ENCODE data around the gene SFSWAP. TPM values are rescaled to one million over a fixed set of nuclear protein-coding genes. Genes with fewer than 3 reads are reported as not detected.

SFSWAP gene
- total and polyA plus RNA-seq, 2 of the 8 experiments (the other 6 are each of a cell fraction or from before 2014, with no cell fraction given): 36.5 to 49.5 TPM

GRCh38 chr12:131710464-131711457 is at the start of gene SFSWAP (continued):
- TF ChIP-seq PHF8 (conservative IDR thresholded peaks at IDR 0.05; ENCODE audit: low read depth, low read length) (peak; percentile 82), POLR2A (IDR thresholded peaks at IDR 0.05; ENCODE audit: control extremely low read depth in 1 of 2, low read depth in 2 of 2, low read length in 2 of 2) (peak; percentile 47 to 54; a peak in 2 of 3 replicates), RNF2 (IDR thresholded peaks at IDR 0.05; ENCODE audit: borderline replicate concordance, low read depth, low read length, missing control alignments, poor library complexity, severe bottlenecking) (no peak), SIX5 (IDR thresholded peaks at IDR 0.05; ENCODE audit: low read depth, low read length) (peak; percentile 25; the same call in 1 of the 2 replicates), CBX5 (IDR thresholded peaks at IDR 0.05; ENCODE audit: low read depth, low read length) (no peak), CBX8 (IDR thresholded peaks at IDR 0.05; ENCODE audit: borderline replicate concordance, low read depth, low read length) (no peak), CHD2 (IDR thresholded peaks at IDR 0.05; ENCODE audit: low read length) (no peak), USF2 (IDR thresholded peaks at IDR 0.05; ENCODE audit: low read length) (no peak), BACH1 (IDR thresholded peaks at IDR 0.05; ENCODE audit: low read length) (no peak), ATF2 (IDR thresholded peaks at IDR 0.05; ENCODE audit: low read length) (0 out of 2 replicates have a peak, but pooled peaks have one; percentile 52), BRCA1 (IDR thresholded peaks at IDR 0.05; ENCODE audit: low read depth, low read length) (no peak), KDM5A (IDR thresholded peaks at IDR 0.05; ENCODE audit: low read length) (peak; percentile 98), TAF1 (IDR thresholded peaks at IDR 0.05; ENCODE audit: low read depth, low read length) (peak; percentile 90), CEBPB (IDR thresholded peaks at IDR 0.05; ENCODE audit: low read depth, low read length) (no peak), CTBP2 (IDR thresholded peaks at IDR 0.05; ENCODE audit: borderline replicate concordance, insufficient read depth, insufficient read length, low read length) (no peak), TCF12 (IDR thresholded peaks at IDR 0.05; ENCODE audit: low read depth, low read length) (no peak), KDM1A (IDR thresholded peaks at IDR 0.05; ENCODE audit: borderline replicate concordance, low read length) (no peak), ASH2L (IDR thresholded peaks at IDR 0.05; ENCODE audit: low read length) (peak; percentile 99), TAF7 (optimal IDR thresholded peaks at IDR 0.05; ENCODE audit: borderline replicate concordance, low read depth, low read length) (peak; percentile 61), NRF1 (IDR thresholded peaks at IDR 0.05; ENCODE audit: low read depth, low read length) (no peak), SP2 (IDR thresholded peaks at IDR 0.05; ENCODE audit: low read length) (no peak)
